SK-N-SH treated with all-trans-retinoic acid at 6 μM for 48 hours (cell line): ENCODE data around the gene SAE1.
A peak's percentile ranks its signal among the peaks of the same experiment; 100 is the strongest.

Source experiments
- ATAC-seq: fragments of 200-7000 bp; cut with Tn5 transposase; 3 replicates; pipeline ENCODE4 v1.9.1; 2020; ENCODE audit warnings: mild to moderate bottlenecking, moderate library complexity
- ARNTL ChIP-seq: fragments of 450-650 bp; formaldehyde crosslinking; IDR thresholded peaks from 2 replicates; pipeline ENCODE4 v1.5.0; 2020; ENCODE audit warnings: low read depth, mild to moderate bottlenecking, moderate library complexity, borderline replicate concordance
- BACH2 ChIP-seq: fragments of 250-450 bp; sonication (Bioruptor Pico); IDR thresholded peaks from 2 replicates; pipeline ENCODE4 v1.9.0; 2021; ENCODE audit warnings: mild to moderate bottlenecking, borderline replicate concordance
- CSDC2 ChIP-seq: fragments of 250-450 bp; sonication (Bioruptor Pico); IDR thresholded peaks from 2 replicates; pipeline ENCODE4 v1.5.0; 2020; ENCODE audit warnings: mild to moderate bottlenecking, moderate library complexity
- ESRRG ChIP-seq: fragments of 250-450 bp; sonication (Bioruptor Pico); IDR thresholded peaks from 2 replicates; pipeline ENCODE4 v1.6.1; 2021; ENCODE audit warnings: mild to moderate bottlenecking
- GLIS3 ChIP-seq: fragments of 250-450 bp; sonication (Bioruptor Pico); IDR thresholded peaks from 2 replicates; pipeline ENCODE4 v1.5.0; 2020; ENCODE audit warnings: mild to moderate bottlenecking, moderate library complexity
- ISL1 ChIP-seq: fragments of 250-450 bp; sonication (Bioruptor Pico); IDR thresholded peaks from 2 replicates; pipeline ENCODE4 v2.1.2; 2022; ENCODE audit warnings: mild to moderate bottlenecking, moderate library complexity
- OSR1 ChIP-seq: fragments of 250-450 bp; sonication (Bioruptor Pico); IDR thresholded peaks from 2 replicates; pipeline ENCODE4 v1.8.0; 2022; ENCODE audit warnings: moderate library complexity, mild to moderate bottlenecking, inconsistent platforms
- PPARA ChIP-seq: fragments of 250-450 bp; sonication (Bioruptor Pico); IDR thresholded peaks from 2 replicates; pipeline ENCODE4 v1.5.0; 2020; ENCODE audit warnings: mild to moderate bottlenecking, borderline replicate concordance
- RARB ChIP-seq: fragments of 250-450 bp; sonication (Bioruptor Pico); IDR thresholded peaks from 2 replicates; pipeline ENCODE4 v1.8.0; 2021; ENCODE audit warnings: mild to moderate bottlenecking, moderate library complexity
- SNAI2 ChIP-seq: fragments of 250-450 bp; sonication (Bioruptor Pico); IDR thresholded peaks from 2 replicates; pipeline ENCODE4 v1.5.0; 2020; ENCODE audit warnings: mild to moderate bottlenecking, moderate library complexity
- TCF4 ChIP-seq: fragments of 250-450 bp; sonication (Bioruptor Pico); IDR thresholded peaks from 2 replicates; pipeline ENCODE4 v1.8.0; 2021; ENCODE audit warnings: mild to moderate bottlenecking, moderate library complexity, borderline replicate concordance
- ZC3H10 ChIP-seq: fragments of 250-450 bp; sonication (Bioruptor Pico); IDR thresholded peaks from 2 replicates; pipeline ENCODE4 v1.5.1; 2021; ENCODE audit warnings: mild to moderate bottlenecking, moderate library complexity
- ZFP3 ChIP-seq: fragments of 250-450 bp; sonication (Bioruptor Pico); IDR thresholded peaks from 2 replicates; pipeline ENCODE4 v1.5.0; 2020; ENCODE audit warnings: mild to moderate bottlenecking, moderate library complexity
- ZFP30 ChIP-seq: fragments of 450-650 bp; formaldehyde crosslinking; IDR thresholded peaks from 2 replicates; pipeline ENCODE4 v1.5.0; 2022; ENCODE audit warnings: mild to moderate bottlenecking, moderate library complexity
- ZNF565 ChIP-seq: fragments of 450-650 bp; formaldehyde crosslinking; conservative IDR thresholded peaks from 2 replicates; pipeline ENCODE4 v1.5.0; 2020; ENCODE audit warnings: low read depth, mild to moderate bottlenecking, moderate library complexity
- ZNF70 ChIP-seq: fragments of 450-650 bp; formaldehyde crosslinking; IDR thresholded peaks from 2 replicates; pipeline ENCODE4 v1.5.0; 2020; ENCODE audit warnings: mild to moderate bottlenecking, moderate library complexity
- TF ChIP-seq, protein P1 (sequence below): fragments of 250-450 bp; sonication (Bioruptor Pico); IDR thresholded peaks from 2 replicates; pipeline ENCODE4 v1.5.1; 2021; ENCODE audit warnings: mild to moderate bottlenecking, moderate library complexity
- TF ChIP-seq, protein P2 (sequence below): fragments of 250-450 bp; sonication (Bioruptor Pico); IDR thresholded peaks from 2 replicates; pipeline ENCODE4 v1.8.0; 2021; ENCODE audit warnings: low read depth, mild to moderate bottlenecking, moderate library complexity, borderline replicate concordance
- TF ChIP-seq, protein P3 (sequence below): fragments of 250-450 bp; sonication (Bioruptor Pico); IDR thresholded peaks from 2 replicates; pipeline ENCODE4 v1.5.1; 2020; ENCODE audit warnings: low read depth, mild to moderate bottlenecking, moderate library complexity
- TF ChIP-seq, protein P4 (sequence below): fragments of 250-450 bp; sonication (Bioruptor Pico); IDR thresholded peaks from 2 replicates; pipeline ENCODE4 v1.8.0; 2020; ENCODE audit warnings: mild to moderate bottlenecking, moderate library complexity, borderline replicate concordance

The SAE1 gene

DNA sequence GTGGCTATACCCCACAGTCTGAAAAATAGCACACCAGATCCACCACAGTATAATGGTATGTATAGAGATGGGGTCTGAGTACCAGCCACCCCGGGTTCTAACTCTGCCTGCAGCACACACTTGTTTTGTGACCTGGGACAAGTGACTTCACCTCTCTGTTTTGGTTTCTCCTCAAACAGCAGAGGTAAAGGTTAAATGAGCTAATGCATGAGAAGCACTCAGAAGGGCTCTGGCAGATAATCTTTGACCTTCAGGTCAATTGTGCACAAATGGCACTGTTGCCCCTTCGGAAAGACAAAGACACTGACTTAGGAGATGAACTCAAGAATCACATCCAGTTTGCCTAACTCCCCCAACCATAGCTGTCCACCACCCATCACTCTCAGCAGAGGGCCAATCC, 24.8 kb upstream of the SAE1 start (continued):
- TF ChIP-seq, protein P1, sequence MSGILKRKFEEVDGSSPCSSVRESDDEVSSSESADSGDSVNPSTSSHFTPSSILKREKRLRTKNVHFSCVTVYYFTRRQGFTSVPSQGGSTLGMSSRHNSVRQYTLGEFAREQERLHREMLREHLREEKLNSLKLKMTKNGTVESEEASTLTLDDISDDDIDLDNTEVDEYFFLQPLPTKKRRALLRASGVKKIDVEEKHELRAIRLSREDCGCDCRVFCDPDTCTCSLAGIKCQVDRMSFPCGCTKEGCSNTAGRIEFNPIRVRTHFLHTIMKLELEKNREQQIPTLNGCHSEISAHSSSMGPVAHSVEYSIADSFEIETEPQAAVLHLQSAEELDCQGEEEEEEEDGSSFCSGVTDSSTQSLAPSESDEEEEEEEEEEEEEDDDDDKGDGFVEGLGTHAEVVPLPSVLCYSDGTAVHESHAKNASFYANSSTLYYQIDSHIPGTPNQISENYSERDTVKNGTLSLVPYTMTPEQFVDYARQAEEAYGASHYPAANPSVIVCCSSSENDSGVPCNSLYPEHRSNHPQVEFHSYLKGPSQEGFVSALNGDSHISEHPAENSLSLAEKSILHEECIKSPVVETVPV: no peak
- TF ChIP-seq BACH2: no peak
- no peak for TF ChIP-seq CSDC2 (CRISPR knock-in tag)
- TF ChIP-seq OSR1 (CRISPR knock-in tag): no peak
- TF ChIP-seq ISL1 (CRISPR knock-in tag): no peak

DNA sequence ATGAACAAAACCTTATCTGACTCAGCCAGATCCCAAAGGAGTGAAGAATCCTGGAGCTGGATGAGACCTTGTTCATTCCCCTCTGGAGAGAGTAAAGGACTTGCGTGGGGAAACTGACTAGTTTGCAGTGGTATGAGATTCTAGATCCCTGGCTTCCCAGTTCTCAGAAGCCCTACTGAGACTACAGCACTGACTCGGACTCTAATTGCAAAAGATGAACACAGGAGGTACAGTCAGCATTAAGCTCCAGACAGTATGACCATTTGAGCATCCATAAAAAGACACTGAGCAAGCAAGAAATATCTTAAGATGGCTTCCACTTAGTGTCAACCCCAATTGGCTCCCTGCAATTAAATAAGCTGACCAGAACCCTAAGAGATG, 23.8 kb upstream of the SAE1 start:
- TF ChIP-seq, protein P2, sequence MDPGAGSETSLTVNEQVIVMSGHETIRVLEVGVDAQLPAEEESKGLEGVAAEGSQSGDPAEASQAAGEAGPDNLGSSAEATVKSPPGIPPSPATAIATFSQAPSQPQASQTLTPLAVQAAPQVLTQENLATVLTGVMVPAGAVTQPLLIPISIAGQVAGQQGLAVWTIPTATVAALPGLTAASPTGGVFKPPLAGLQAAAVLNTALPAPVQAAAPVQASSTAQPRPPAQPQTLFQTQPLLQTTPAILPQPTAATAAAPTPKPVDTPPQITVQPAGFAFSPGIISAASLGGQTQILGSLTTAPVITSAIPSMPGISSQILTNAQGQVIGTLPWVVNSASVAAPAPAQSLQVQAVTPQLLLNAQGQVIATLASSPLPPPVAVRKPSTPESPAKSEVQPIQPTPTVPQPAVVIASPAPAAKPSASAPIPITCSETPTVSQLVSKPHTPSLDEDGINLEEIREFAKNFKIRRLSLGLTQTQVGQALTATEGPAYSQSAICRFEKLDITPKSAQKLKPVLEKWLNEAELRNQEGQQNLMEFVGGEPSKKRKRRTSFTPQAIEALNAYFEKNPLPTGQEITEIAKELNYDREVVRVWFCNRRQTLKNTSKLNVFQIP (CRISPR knock-in tag): no peak
- TF ChIP-seq RARB (CRISPR knock-in tag): no peak
- TF ChIP-seq TCF4 (CRISPR knock-in tag): no peak
- no peak for TF ChIP-seq CSDC2 (CRISPR knock-in tag)
- no peak for TF ChIP-seq ESRRG (CRISPR knock-in tag)
- TF ChIP-seq ZFP3 (CRISPR knock-in tag): no peak
- no peak for TF ChIP-seq SNAI2 (CRISPR knock-in tag)
- no peak for TF ChIP-seq ZC3H10 (CRISPR knock-in tag)
- TF ChIP-seq ZNF565 (CRISPR knock-in tag): no peak
- no peak for TF ChIP-seq OSR1 (CRISPR knock-in tag)
- TF ChIP-seq ISL1 (CRISPR knock-in tag): no peak; the same call in 1 of the 2 replicates
- TF ChIP-seq, protein P3, sequence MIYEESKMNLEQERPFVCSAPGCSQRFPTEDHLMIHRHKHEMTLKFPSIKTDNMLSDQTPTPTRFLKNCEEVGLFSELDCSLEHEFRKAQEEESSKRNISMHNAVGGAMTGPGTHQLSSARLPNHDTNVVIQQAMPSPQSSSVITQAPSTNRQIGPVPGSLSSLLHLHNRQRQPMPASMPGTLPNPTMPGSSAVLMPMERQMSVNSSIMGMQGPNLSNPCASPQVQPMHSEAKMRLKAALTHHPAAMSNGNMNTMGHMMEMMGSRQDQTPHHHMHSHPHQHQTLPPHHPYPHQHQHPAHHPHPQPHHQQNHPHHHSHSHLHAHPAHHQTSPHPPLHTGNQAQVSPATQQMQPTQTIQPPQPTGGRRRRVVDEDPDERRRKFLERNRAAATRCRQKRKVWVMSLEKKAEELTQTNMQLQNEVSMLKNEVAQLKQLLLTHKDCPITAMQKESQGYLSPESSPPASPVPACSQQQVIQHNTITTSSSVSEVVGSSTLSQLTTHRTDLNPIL (CRISPR knock-in tag): no peak
- no peak for TF ChIP-seq ZFP30 (CRISPR knock-in tag)
- TF ChIP-seq GLIS3: no peak
- TF ChIP-seq, all 23 proteins: peak for 0
- ATAC-seq: peak; percentile 71

DNA sequence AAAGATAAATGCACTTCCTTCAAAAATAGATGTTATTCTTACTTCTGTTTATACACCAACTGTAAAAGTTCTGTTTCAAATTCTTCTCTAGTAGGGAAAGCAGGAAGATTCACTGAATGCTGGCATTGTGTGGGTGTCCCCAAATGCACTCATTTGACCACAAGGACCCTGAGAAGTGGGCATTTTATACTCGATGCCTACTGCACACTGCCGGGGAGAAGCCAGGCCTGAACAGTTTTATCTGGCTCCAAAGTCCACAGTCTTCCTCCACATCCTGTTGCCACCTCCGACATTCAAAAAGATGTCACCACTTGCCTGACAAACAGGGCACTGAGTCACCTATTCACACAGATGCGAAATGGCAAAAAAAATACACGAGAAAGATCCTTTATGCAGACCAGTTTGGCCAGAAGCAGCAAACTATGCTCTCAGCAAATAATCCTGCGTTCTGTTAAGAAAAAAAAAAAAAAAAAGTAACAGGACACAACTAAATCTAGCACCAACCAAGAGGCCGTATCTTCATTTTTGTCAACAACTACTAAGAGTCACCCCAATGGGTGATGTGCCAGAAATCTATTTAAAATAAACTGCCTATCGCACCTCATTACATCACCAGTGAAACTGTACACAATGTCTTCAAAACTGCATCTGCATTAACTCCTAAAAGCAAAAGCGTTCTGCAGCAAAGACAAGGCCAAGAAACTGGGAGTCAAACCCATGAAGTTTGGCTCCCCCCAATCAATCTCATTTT, 23.3 kb upstream of the SAE1 start:
- TF ChIP-seq GLIS3: no peak
- 0 out of 2 replicates have a peak, but pooled peaks have one; percentile 6 for TF ChIP-seq ZFP30 (CRISPR knock-in tag)
- TF ChIP-seq PPARA (CRISPR knock-in tag): no peak
- TF ChIP-seq, protein P3 (CRISPR knock-in tag): no peak
- TF ChIP-seq RARB (CRISPR knock-in tag): no peak
- no peak; the same call in 1 of the 3 replicates for ATAC-seq

DNA sequence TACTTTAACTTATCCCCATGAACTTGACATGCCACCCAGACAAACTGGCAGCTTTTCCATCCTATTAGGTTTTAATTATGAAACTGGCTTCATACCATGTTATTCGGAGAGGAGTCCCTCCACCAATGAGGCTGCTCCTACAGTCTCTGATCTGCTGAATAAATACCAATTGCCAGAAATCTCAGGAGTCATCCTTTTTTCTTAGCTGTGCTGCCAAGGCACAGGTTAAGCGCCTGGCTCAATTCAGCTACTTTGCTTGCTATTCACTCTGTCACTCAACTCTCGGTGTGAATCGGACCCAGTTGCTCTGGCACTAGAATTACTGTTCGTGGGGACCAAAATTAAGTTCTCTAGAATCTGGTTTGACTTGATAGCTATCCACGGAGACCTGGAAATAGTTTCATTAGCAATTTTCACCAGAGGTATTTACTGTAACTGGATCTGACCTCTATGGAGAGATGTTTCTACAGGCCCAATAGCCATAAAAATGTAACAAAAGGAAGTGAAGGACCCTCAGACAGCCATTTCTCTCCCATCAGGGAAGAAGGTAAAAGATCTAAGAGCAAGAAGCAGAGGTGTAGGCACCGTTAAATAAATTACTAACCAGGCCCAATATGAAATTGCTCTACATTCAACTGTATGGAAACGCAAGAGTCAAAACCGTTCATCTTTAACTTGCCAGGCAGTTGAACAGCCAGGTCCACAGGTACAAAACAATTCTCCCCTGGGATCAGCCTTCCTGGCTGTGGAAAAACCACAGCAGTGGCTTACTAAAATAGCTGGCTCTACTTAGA, 22.5 kb upstream of the SAE1 start:
- peak; percentile 19 for ATAC-seq

More for the DNA sequence above, 22.5 kb upstream of the SAE1 start:
- TF ChIP-seq, protein P4, sequence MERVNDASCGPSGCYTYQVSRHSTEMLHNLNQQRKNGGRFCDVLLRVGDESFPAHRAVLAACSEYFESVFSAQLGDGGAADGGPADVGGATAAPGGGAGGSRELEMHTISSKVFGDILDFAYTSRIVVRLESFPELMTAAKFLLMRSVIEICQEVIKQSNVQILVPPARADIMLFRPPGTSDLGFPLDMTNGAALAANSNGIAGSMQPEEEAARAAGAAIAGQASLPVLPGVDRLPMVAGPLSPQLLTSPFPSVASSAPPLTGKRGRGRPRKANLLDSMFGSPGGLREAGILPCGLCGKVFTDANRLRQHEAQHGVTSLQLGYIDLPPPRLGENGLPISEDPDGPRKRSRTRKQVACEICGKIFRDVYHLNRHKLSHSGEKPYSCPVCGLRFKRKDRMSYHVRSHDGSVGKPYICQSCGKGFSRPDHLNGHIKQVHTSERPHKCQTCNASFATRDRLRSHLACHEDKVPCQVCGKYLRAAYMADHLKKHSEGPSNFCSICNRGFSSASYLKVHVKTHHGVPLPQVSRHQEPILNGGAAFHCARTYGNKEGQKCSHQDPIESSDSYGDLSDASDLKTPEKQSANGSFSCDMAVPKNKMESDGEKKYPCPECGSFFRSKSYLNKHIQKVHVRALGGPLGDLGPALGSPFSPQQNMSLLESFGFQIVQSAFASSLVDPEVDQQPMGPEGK (CRISPR knock-in tag): no peak
- TF ChIP-seq ZFP30 (CRISPR knock-in tag) (no peak), ZC3H10 (CRISPR knock-in tag) (no peak), ZNF565 (CRISPR knock-in tag) (no peak), ARNTL (no peak), GLIS3 (no peak), ZNF70 (CRISPR knock-in tag) (no peak), PPARA (CRISPR knock-in tag) (no peak)
- TF ChIP-seq, protein P3 (CRISPR knock-in tag): no peak
